IMR-90 (cell line): ENCODE results near the gene IGBP1. TPM values are rescaled to one million over a fixed set of nuclear protein-coding genes. Genes with fewer than 3 reads are reported as not detected.

Experiments
- ATAC-seq: fragments of 200-7000 bp; cut with Tn5 transposase; 2 replicates; pipeline ENCODE4 v1.9.1; 2020; ENCODE audit warnings: low read depth, mild to moderate bottlenecking, moderate library complexity
- BruUV-seq: library from RNA; stranded (reverse); fragments of 400-500 nt; replicated peaks from 2 replicates; lab custom pipeline; 2021; lab: Mats Ljungman, UMichigan
- CTCF ChIA-PET: fragments of 300-600 bp; formaldehyde crosslinking; extraction: SDS; loops from one replicate; lab custom pipeline; 2021; ENCODE audit warnings: antibody characterized with exemption; lab: Yijun Ruan, JAX
- POLR2A ChIA-PET: fragments of 300-600 bp; sonication (Branson Sonifier 250); formaldehyde crosslinking; loops from one replicate; lab custom pipeline; 2022; ENCODE audit warnings: antibody characterized with exemption; ENCODE audit not compliant: unreplicated experiment; lab: Charles Lee
- DNase-seq: peaks from one replicate; pipeline ENCODE4 v3.0.0; 2013
- H2AFZ ChIP-seq: replicated peaks from 2 replicates; pipeline ENCODE3; 2013; ENCODE audit warnings: low read length, mild to moderate bottlenecking; ENCODE audit not compliant: poor library complexity
- H2AK5ac ChIP-seq: 2 replicates; pipeline ENCODE4 v1.6.1; 2013; ENCODE audit warnings: low read depth, low read length, inconsistent platforms
- H2AK9ac ChIP-seq: replicated peaks from 2 replicates; pipeline ENCODE3; 2013; ENCODE audit warnings: mild to moderate bottlenecking, low read depth, low read length, moderate library complexity; ENCODE audit not compliant: poor library complexity
- H2BK120ac ChIP-seq: 2 replicates; pipeline ENCODE4 v1.6.1; 2013; ENCODE audit warnings: low read depth, low read length, inconsistent platforms
- H2BK15ac ChIP-seq: 3 replicates; pipeline ENCODE4 v1.6.1; 2013; ENCODE audit warnings: low read depth, low read length, inconsistent platforms
- H2BK20ac ChIP-seq: 2 replicates; pipeline ENCODE4 v1.6.1; 2013; ENCODE audit warnings: low read depth, mild to moderate bottlenecking, inconsistent platforms, low read length, moderate library complexity
- H2BK5ac ChIP-seq: 2 replicates; pipeline ENCODE4 v1.6.1; 2013; ENCODE audit warnings: mild to moderate bottlenecking, low read depth, low read length, inconsistent platforms; ENCODE audit not compliant: poor library complexity, severe bottlenecking
- H3K14ac ChIP-seq: replicated peaks from 2 replicates; pipeline ENCODE4 v1.6.1; 2013; ENCODE audit warnings: low read depth, low read length, inconsistent platforms
- H3K18ac ChIP-seq: 2 replicates; pipeline ENCODE4 v1.6.1; 2013; ENCODE audit warnings: low read depth, low read length, control low read depth
- H3K23ac ChIP-seq: 2 replicates; pipeline ENCODE4 v1.6.1; 2013; ENCODE audit warnings: low read depth, low read length, inconsistent platforms
- H3K27ac ChIP-seq: 2 replicates; pipeline ENCODE4 v1.5.1; 2013; ENCODE audit warnings: mild to moderate bottlenecking, control low read depth, low read length; ENCODE audit not compliant: insufficient read depth
- H3K27me3 ChIP-seq: 2 replicates; pipeline ENCODE4 v1.6.1; 2013; ENCODE audit warnings: low read length; ENCODE audit not compliant: control insufficient read depth, insufficient read depth
- H3K36me3 ChIP-seq: 2 replicates; pipeline ENCODE4 v1.6.1; 2013; ENCODE audit warnings: low read length, mixed read lengths; ENCODE audit not compliant: control insufficient read depth, insufficient read depth
- H3K4ac ChIP-seq: 2 replicates; pipeline ENCODE4 v1.6.1; 2013; ENCODE audit warnings: low read depth, low read length, inconsistent platforms
- H3K4me1 ChIP-seq: 2 replicates; pipeline ENCODE4 v1.6.1; 2013; ENCODE audit warnings: low read length, mixed read lengths; ENCODE audit not compliant: control insufficient read depth, insufficient read depth
- H3K4me2 ChIP-seq: 2 replicates; pipeline ENCODE4 v1.6.1; 2013; ENCODE audit warnings: low read depth, mild to moderate bottlenecking, control low read depth, low read length, moderate library complexity
- H3K4me3 ChIP-seq: 2 replicates; pipeline ENCODE4 v1.5.1; 2013; ENCODE audit warnings: low read depth, mild to moderate bottlenecking, control low read depth, low read length, moderate library complexity; ENCODE audit not compliant: insufficient read depth
- H3K56ac ChIP-seq: 2 replicates; pipeline ENCODE4 v1.6.1; 2013; ENCODE audit warnings: low read length, inconsistent platforms; ENCODE audit not compliant: insufficient read depth; ENCODE audit errors: extremely low read depth
- H3K79me1 ChIP-seq, 2 experiments: 2 replicates each; pipeline ENCODE4 v1.6.1; 2013; ENCODE audit warnings: low read length in 2 of 2, inconsistent platforms in 1 of 2, low read depth in 1 of 2
- H3K9ac ChIP-seq: 2 replicates; pipeline ENCODE4 v1.6.1; 2013; ENCODE audit warnings: low read depth, low read length, control low read depth
- H3K9me1 ChIP-seq: 2 replicates; pipeline ENCODE4 v1.6.1; 2013; ENCODE audit warnings: low read length, inconsistent platforms; ENCODE audit not compliant: insufficient read depth
- H3K9me3 ChIP-seq: 2 replicates; pipeline ENCODE4 v1.6.1; 2013; ENCODE audit warnings: low read length; ENCODE audit not compliant: control insufficient read depth, insufficient read depth
- H4K20me1 ChIP-seq: 2 replicates; pipeline ENCODE4 v1.6.1; 2013; ENCODE audit warnings: low read length, inconsistent platforms; ENCODE audit not compliant: insufficient read depth
- H4K5ac ChIP-seq: 2 replicates; pipeline ENCODE4 v1.6.1; 2013; ENCODE audit warnings: mild to moderate bottlenecking, low read depth, low read length, control low read depth
- H4K8ac ChIP-seq, 2 experiments: 2 replicates each; pipeline ENCODE4 v1.6.1; 2013; ENCODE audit warnings: low read depth in 2 of 2, low read length in 2 of 2, control low read depth in 1 of 2, inconsistent platforms in 1 of 2
- H4K91ac ChIP-seq: 2 replicates; pipeline ENCODE4 v1.6.1; 2013; ENCODE audit warnings: low read depth, low read length, inconsistent platforms; ENCODE audit not compliant: insufficient read depth
- NFE2L2 ChIP-seq: fragments of 150-350 bp; IDR thresholded peaks from 2 replicates; pipeline ENCODE4 v1.6.1; 2016; ENCODE audit warnings: low read depth, mild to moderate bottlenecking, low read length
- POLR2A ChIP-seq: IDR thresholded peaks from 2 replicates; pipeline ENCODE4 v1.6.1; 2012; ENCODE audit warnings: mild to moderate bottlenecking, low read depth, low read length
- RFX5 ChIP-seq: IDR thresholded peaks from 2 replicates; pipeline ENCODE4 v1.8.0; 2012; ENCODE audit warnings: low read depth, mild to moderate bottlenecking, low read length, moderate library complexity
- SMC3 ChIP-seq: fragments of 150-350 bp; IDR thresholded peaks from 2 replicates; pipeline ENCODE4 v1.6.1; 2016; ENCODE audit warnings: low read depth, mild to moderate bottlenecking, antibody characterized with exemption, low read length, moderate library complexity
- WGBS, 2 experiments: methylation state at CpG; one replicate each; pipeline versions ENCODE4 v1.1.5 to v1.1.7; 2013; ENCODE audit warnings: missing lambda C conversion rate in 2 of 2; ENCODE audit not compliant: insufficient read length in 1 of 2; ENCODE audit errors: extremely low coverage in 2 of 2; 5-methylcytosine and 5-hydroxymethylcytosine counted together
- dilution Hi-C: fragments of 300-500 bp; cut with HindIII; formaldehyde crosslinking; loops from one replicate; pipeline ENCODE4 v1.14.3; 2018; ENCODE audit warnings: low sequenced_read_pairs; ENCODE audit not compliant: unreplicated experiment
- in situ Hi-C: fragments of 300-500 bp; cut with MboI; formaldehyde crosslinking; loops from 3 replicates; pipeline ENCODE4 v1.14.3; 2019; ENCODE audit warnings: low sequenced_read_pairs, inconsistent platforms, mixed read lengths
- intact Hi-C: fragments of 100-400 bp; cut with micrococcal nuclease; formaldehyde crosslinking; loops from 2 replicates; pipeline ENCODE4 v1.10.0; 2022
- polyA plus RNA-seq, 3 experiments: library from polyadenylated mRNA; depleted of rRNA; stranded (reverse); fragments of >200 nt; gene quantifications; 2 replicates each; pipeline ENCODE4 v1.2.3, GENCODE V29; 2012; ENCODE audit warnings: low replicate concordance in 1 of 3
- total RNA-seq: library from RNA; depleted of rRNA; stranded (reverse); fragments of >200 nt; gene quantifications from 2 replicates; pipeline ENCODE4 v1.2.3, GENCODE V29; 2012

Gene IGBP1
- total and polyA plus RNA-seq, 2 of the 4 experiments (the other 2 are of a cell fraction) = 51.8 to 87.1 TPM

DNA sequence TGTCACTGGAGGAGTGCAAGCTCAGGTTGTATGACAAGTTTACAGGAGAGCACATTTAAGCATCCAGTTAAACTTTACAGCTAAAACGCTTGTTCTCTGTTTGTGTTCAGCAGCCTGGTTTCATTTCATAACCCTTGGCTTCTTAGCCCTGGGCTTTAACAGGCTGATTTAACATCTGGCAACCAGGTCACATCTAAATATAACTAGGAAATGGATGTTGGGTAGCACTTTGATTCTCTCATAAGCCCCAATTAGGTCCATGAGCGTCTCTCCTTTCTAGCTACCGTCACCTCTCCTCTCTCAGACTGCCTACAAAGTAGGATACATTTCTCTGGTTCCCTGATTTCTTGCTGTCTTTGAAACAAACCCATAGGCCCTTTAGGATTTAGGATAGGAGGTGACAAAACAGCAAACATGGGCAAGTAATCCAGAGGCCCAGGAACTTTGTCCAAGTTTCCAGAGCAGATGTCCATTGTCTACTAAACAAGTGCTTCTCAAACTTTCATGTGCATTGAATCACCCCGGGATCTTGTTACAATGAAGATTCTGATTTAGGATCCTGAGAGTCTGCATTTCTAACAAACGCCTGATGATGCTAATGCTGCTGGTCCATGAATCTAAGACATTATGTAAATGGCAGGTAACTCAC lies 48.5 kb upstream of the IGBP1 start:
- no peak overlapping the region for H2BK5ac ChIP-seq
- WGBS, 2 experiments = 53% methylated on average over 2 of the region's 5 CpGs; no CpG with 5 or more reads in 1 of the 2 experiments
- H3K4me2 ChIP-seq = no peak overlapping the region
- no peak for DNase-seq
- no peak overlapping the region for H3K9ac ChIP-seq
- H3K79me1 ChIP-seq = no peaks in the 10 kb centered on the region
- no peak overlapping the region for H3K18ac ChIP-seq
- in situ Hi-C loops = no loop called here
- ChIA-PET POLR2A (no interaction called here), CTCF (no interaction called here)
- no peaks in the 10 kb centered on the region for H3K9me1 ChIP-seq
- no peak overlapping the region for H2AFZ ChIP-seq
- no peak overlapping the region for H2BK120ac ChIP-seq
- H3K4me3 ChIP-seq = no peak overlapping the region
- dilution Hi-C loops = no loop called here
- no peak overlapping the region for H3K56ac ChIP-seq
- no peak overlapping the region for H3K23ac ChIP-seq
- no peaks in the 10 kb centered on the region for H4K20me1 ChIP-seq
- intact Hi-C loops = no loop called here
- ATAC-seq = no peak
- no peak overlapping the region for H3K27ac ChIP-seq
- no peaks in the 10 kb centered on the region for H3K9me3 ChIP-seq
- H4K5ac ChIP-seq = no peak overlapping the region
- no TSS peak for BruUV-seq
- no peak overlapping the region for H3K4ac ChIP-seq
- no peak overlapping the region for H4K8ac ChIP-seq
- H2AK5ac ChIP-seq = no peak overlapping the region
- H3K36me3 ChIP-seq = no peaks in the 10 kb centered on the region
- H2BK20ac ChIP-seq = no peak overlapping the region
- H2BK15ac ChIP-seq = no peak overlapping the region
- no peak overlapping the region for H4K91ac ChIP-seq
- TF ChIP-seq POLR2A (no peak), RFX5 (no peak), SMC3 (no peak), NFE2L2 (no peak)
- H3K27me3 ChIP-seq = peaks cover 5% of the 10 kb centered on the region
- H3K14ac ChIP-seq = no peak overlapping the region
- no peak overlapping the region for H2AK9ac ChIP-seq
- peaks cover 7% of the 10 kb centered on the region for H3K4me1 ChIP-seq
